Ovary (tissue), 9 donors: ENCODE results near the gene FHOD3. TPM values are rescaled to one million over a fixed set of nuclear protein-coding genes. Genes with fewer than 3 reads are reported as not detected.

Experiments
- DNase-seq, 5 donors: peaks; one replicate each; pipeline ENCODE4 v3.0.0-alpha.2; 2019 to 2020
- H3K27ac ChIP-seq, 2 donors: fragments of 200-600 bp; one replicate each; pipeline versions ENCODE4 v1.5.1 to v1.8.0; 2019 to 2022
- H3K27me3 ChIP-seq: fragments of 200-600 bp; one replicate; pipeline ENCODE4 v1.8.0; 2022
- H3K36me3 ChIP-seq: fragments of 200-600 bp; sonication (generic); one replicate; pipeline ENCODE4 v1.5.1; 2019
- H3K4me1 ChIP-seq: one replicate; pipeline ENCODE4 v1.8.1; 2013; ENCODE audit warnings: mild to moderate bottlenecking, moderate library complexity; ENCODE audit not compliant: insufficient read depth
- H3K4me3 ChIP-seq: fragments of 200-600 bp; sonication (generic); one replicate; pipeline ENCODE4 v1.5.1; 2017
- H3K9me3 ChIP-seq, 2 donors: fragments of 200-600 bp in 1 of 2; sonication (generic) in 1 of 2; one replicate each; pipeline versions ENCODE4 v1.5.1 to v1.8.1; 2013 to 2019; ENCODE audit warnings: mild to moderate bottlenecking in 1 of 2, moderate library complexity in 1 of 2
- EP300 ChIP-seq: sonication (generic); formaldehyde crosslinking; IDR thresholded peaks from one replicate; pipeline ENCODE4 v1.6.1; 2017; ENCODE audit warnings: antibody characterized with exemption
- POLR2A ChIP-seq: fragments of 450-650 bp; IDR thresholded peaks from one replicate; pipeline ENCODE4 v1.6.1; 2017; ENCODE audit warnings: antibody characterized with exemption, mild to moderate bottlenecking, moderate library complexity
- WGBS, 3 donors: extraction: QIAGEN DNeasy Blood & Tissue Kit in 1 of 3; methylation state at CpG; one replicate each; pipeline versions ENCODE4 v1.1.5 to v1.1.7; 2013 to 2017; 5-methylcytosine and 5-hydroxymethylcytosine counted together
- intact Hi-C, 4 donors: fragments of 100-400 bp; cut with DNase I; formaldehyde crosslinking; loops; one replicate each; pipeline versions ENCODE4 v1.11.0 to v1.15.1; 2022 to 2023
- polyA plus RNA-seq, 2 donors: library from polyadenylated mRNA; stranded (reverse); fragments of 200-250 nt in 1 of 2; fragments of 350-450 nt in 1 of 2; fragmentation: Illumina TruSeq in 1 of 2; extraction: RNeasy Lipid Tissue Mini Kit (QIAGEN cat#74804) in 1 of 2; gene quantifications; one replicate each; pipeline ENCODE4 v1.2.3, GENCODE V29; 2013 to 2014
- total RNA-seq, 7 donors: library from RNA; depleted of rRNA in 2 of 7; stranded (reverse); fragments of >200 nt in 2 of 7; fragmentation: NEBNext Ultra II Directional in 3 of 7; extraction: Animal tissue kit (Norgen Biotek cat#: 25700) in 3 of 7; gene quantifications; one replicate each; pipeline versions ENCODE4 v1.1.0 to v1.2.4, GENCODE V29; 2016 to 2023
- TF ChIP-seq, protein P1 (sequence below), 3 donors: fragments of 450-650 bp in 2 of 3; fragments of 200-600 bp in 1 of 3; IDR thresholded peaks; one replicate each; pipeline versions ENCODE4 v1.5.1 to v1.8.0; 2016 to 2022; ENCODE audit warnings: antibody characterized with exemption in 3 of 3, mild to moderate bottlenecking in 1 of 3
- donor health status: DM: no; HTN: no; CAD: no; lungs with moderate emphysema.
- donor health status: DM: no; HTN: no; CAD: no.
- donor health status: Bipolar disorder and iron deficiency.
- donor health status: DM: yes; HTN: yes; CAD: no.
- donor health status: DM: no; HTN: no; CAD: no.
- donor health status: DM: yes; HTN: yes; CAD: no.

The FHOD3 gene
- total and polyA plus RNA-seq, 9 donors: 3.5 to 62.5 (median 11.0) TPM

- no peak overlapping the region for H3K27ac ChIP-seq
Observed at GRCh38 chr18:36706134-36706881, 408.8 kb downstream of the FHOD3 start.

GRCh38 chr18:36708366-36708765 is 410.9 kb downstream of the FHOD3 start:
- no peaks in the 10 kb centered on the region for H3K27me3 ChIP-seq
- H3K36me3 ChIP-seq: no peaks in the 10 kb centered on the region
- TF ChIP-seq, protein P1, sequence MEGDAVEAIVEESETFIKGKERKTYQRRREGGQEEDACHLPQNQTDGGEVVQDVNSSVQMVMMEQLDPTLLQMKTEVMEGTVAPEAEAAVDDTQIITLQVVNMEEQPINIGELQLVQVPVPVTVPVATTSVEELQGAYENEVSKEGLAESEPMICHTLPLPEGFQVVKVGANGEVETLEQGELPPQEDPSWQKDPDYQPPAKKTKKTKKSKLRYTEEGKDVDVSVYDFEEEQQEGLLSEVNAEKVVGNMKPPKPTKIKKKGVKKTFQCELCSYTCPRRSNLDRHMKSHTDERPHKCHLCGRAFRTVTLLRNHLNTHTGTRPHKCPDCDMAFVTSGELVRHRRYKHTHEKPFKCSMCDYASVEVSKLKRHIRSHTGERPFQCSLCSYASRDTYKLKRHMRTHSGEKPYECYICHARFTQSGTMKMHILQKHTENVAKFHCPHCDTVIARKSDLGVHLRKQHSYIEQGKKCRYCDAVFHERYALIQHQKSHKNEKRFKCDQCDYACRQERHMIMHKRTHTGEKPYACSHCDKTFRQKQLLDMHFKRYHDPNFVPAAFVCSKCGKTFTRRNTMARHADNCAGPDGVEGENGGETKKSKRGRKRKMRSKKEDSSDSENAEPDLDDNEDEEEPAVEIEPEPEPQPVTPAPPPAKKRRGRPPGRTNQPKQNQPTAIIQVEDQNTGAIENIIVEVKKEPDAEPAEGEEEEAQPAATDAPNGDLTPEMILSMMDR (IDR thresholded peaks at IDR 0.05): no peak
- TF ChIP-seq POLR2A: no peak
- no peak for TF ChIP-seq EP300
- DNase-seq: no peak
- WGBS, 3 donors: 76 to 82% (median 81%) methylated on average over 4 of the region's 4 CpGs
- no peaks in the 10 kb centered on the region for H3K9me3 ChIP-seq
- intact Hi-C loops: loop anchor here in 1 of 4 donors (10.0 kb wide), 2 partner anchors 56 to 96 kb away; no protein-coding TSS in a partner anchor
- no peaks in the 10 kb centered on the region for H3K4me1 ChIP-seq
- no peak overlapping the region for H3K27ac ChIP-seq
- no peak overlapping the region for H3K4me3 ChIP-seq

More at GRCh38 chr18:36706134-36706881, 408.8 kb downstream of the FHOD3 start:
- no peak for DNase-seq
- Histone ChIP-seq H3K27me3 (no peaks in the 10 kb centered on the region), H3K36me3 (no peaks in the 10 kb centered on the region), H3K4me1 (no peaks in the 10 kb centered on the region), H3K9me3 (no peaks in the 10 kb centered on the region), H3K4me3 (no peak overlapping the region)
- TF ChIP-seq POLR2A: no peak
- TF ChIP-seq, protein P1 (IDR thresholded peaks at IDR 0.05): no peak
- no peak for TF ChIP-seq EP300
- 85 to 87% (median 86%) methylated on average over 8 of the region's 8 CpGs for WGBS, 3 donors
- intact Hi-C loops: loop anchor here in 1 of 4 donors (10.0 kb wide), 2 partner anchors 58 to 98 kb away; no protein-coding TSS in a partner anchor

GRCh38 chr18:36709315-36709714 is 411.8 kb downstream of the FHOD3 start:
- TF ChIP-seq, protein P1 (IDR thresholded peaks at IDR 0.05): no peak
- no peak for TF ChIP-seq EP300
- TF ChIP-seq POLR2A: no peak
- Histone ChIP-seq H3K27me3 (no peaks in the 10 kb centered on the region), H3K27ac (no peak overlapping the region), H3K9me3 (no peaks in the 10 kb centered on the region), H3K36me3 (no peaks in the 10 kb centered on the region), H3K4me1 (no peaks in the 10 kb centered on the region), H3K4me3 (no peak overlapping the region)
- no peak for DNase-seq
- intact Hi-C loops: loop anchor here in 1 of 4 donors (10.0 kb wide), 2 partner anchors 55 to 95 kb away; no protein-coding TSS in a partner anchor
- WGBS, 3 donors: 87 to 94% (median 91%) methylated on average over 6 of the region's 6 CpGs

DNA sequence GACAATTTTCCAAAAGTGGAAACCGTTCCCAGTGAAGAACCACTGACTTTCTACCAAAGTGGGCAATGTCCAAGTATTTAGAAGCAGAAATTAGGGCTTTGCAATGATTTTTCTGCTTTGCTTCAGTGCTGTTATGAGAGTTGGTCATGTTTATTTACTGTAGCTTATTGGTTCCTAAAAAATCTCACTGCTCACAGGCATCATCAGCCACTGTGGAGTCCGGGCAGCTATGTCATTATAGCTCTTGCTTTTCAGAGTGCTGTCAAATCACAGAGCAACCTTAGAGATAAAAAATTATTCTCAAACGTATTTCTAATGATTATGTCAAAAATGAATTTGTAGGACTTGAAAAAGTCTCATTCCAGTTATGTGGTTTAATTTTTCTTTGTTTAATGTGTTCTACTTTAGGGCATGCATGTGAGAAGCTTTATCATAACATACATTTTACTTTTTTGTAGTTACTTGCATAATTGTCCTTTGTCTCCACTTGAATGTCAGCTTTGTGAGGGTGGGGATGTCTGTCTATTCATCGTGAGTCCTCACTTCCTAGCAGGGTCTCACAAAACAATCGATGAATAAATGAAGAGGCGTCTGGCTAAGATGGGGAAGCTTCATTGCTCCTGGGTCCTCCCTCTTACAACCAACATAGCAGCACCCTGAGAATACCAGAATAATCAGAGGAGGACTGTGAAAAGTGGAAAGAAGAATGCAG is 413.7 kb downstream of the FHOD3 start:
- no peaks in the 10 kb centered on the region for H3K36me3 ChIP-seq
- no peaks in the 10 kb centered on the region for H3K27me3 ChIP-seq
- H3K4me3 ChIP-seq: no peak overlapping the region
- DNase-seq: no peak
- H3K9me3 ChIP-seq: no peaks in the 10 kb centered on the region
- H3K4me1 ChIP-seq: no peaks in the 10 kb centered on the region
- H3K27ac ChIP-seq: no peak overlapping the region
- intact Hi-C loops: no loop called here
- no peak for TF ChIP-seq EP300
- TF ChIP-seq, protein P1 (IDR thresholded peaks at IDR 0.05): no peak
- no peak for TF ChIP-seq POLR2A
- 69 to 90% (median 88%) methylated on average over 6 of the region's 6 CpGs for WGBS, 3 donors
